HG02884 (cell line): ENCODE results near the gene GRXCR2.
"Not testable (repeated sequence)": the region's sequence is repeated elsewhere in the genome, so short reads cannot be mapped to it uniquely, and the experiment has no call there.

ENCODE experiments used
- ATAC-seq: cut with Tn5 transposase; IDR thresholded peaks from one replicate; pipeline ENCODE4 v1.9.1; 2021; ENCODE audit warnings: mild to moderate bottlenecking, moderate library complexity; ENCODE audit not compliant: unreplicated experiment

The GRXCR2 gene

GRCh38 chr5:145872914-145873313 is at the start of gene GRXCR2:
Gene GRXCR2, minus strand, starts transcription at chr5:145873014. Its CDS starts 46 bp downstream, at chr5:145872968.
- ATAC-seq: no peak

GRCh38 chr5:145922059-145922458 is 49.2 kb upstream of the GRXCR2 start:
- ATAC-seq: no peak

GRCh38 chr5:145921211-145921610 is 48.4 kb upstream of the GRXCR2 start:
- no peak for ATAC-seq

- ATAC-seq: no peak
Observed at GRCh38 chr5:145920542-145921210, 47.9 kb upstream of the GRXCR2 start.

GRCh38 chr5:145919413-145919812 is 46.6 kb upstream of the GRXCR2 start:
- no peak for ATAC-seq

GRCh38 chr5:145918397-145918796 is 45.6 kb upstream of the GRXCR2 start:
- no peak for ATAC-seq

- no peak for ATAC-seq
Observed at GRCh38 chr5:145917288-145917687, 44.5 kb upstream of the GRXCR2 start.

GRCh38 chr5:145915970-145916638 is 43.3 kb upstream of the GRXCR2 start:
- no peak for ATAC-seq

GRCh38 chr5:145913701-145914100 is 40.9 kb upstream of the GRXCR2 start:
- ATAC-seq: no peak

GRCh38 chr5:145912594-145912993 is 39.8 kb upstream of the GRXCR2 start:
- ATAC-seq: no peak

GRCh38 chr5:145912019-145912418 is 39.2 kb upstream of the GRXCR2 start:
- ATAC-seq: no peak

- ATAC-seq: no peak
Observed at GRCh38 chr5:145911164-145911563, 38.4 kb upstream of the GRXCR2 start.

GRCh38 chr5:145908206-145908960 is 35.6 kb upstream of the GRXCR2 start:
- no peak for ATAC-seq

- ATAC-seq: no peak
Observed at GRCh38 chr5:145906401-145906800, 33.6 kb upstream of the GRXCR2 start.

- ATAC-seq: no peak
Observed at GRCh38 chr5:145904743-145905142, 31.9 kb upstream of the GRXCR2 start.

- ATAC-seq: no peak
Observed at GRCh38 chr5:145903867-145904266, 31.1 kb upstream of the GRXCR2 start.

GRCh38 chr5:145903113-145903512 is 30.3 kb upstream of the GRXCR2 start:
- no peak for ATAC-seq

- no peak for ATAC-seq
Observed at GRCh38 chr5:145902421-145902820, 29.6 kb upstream of the GRXCR2 start.

GRCh38 chr5:145898171-145898570 is 25.4 kb upstream of the GRXCR2 start:
- ATAC-seq: no peak

- ATAC-seq: not testable (repeated sequence)
Observed at GRCh38 chr5:145891378-145891777, 18.6 kb upstream of the GRXCR2 start.

GRCh38 chr5:145889611-145890010 is 16.8 kb upstream of the GRXCR2 start:
- ATAC-seq: no peak
